H1 (cell line): ENCODE data around the gene BEST1. TPM values are rescaled to one million over a fixed set of nuclear protein-coding genes. Genes with fewer than 3 reads are reported as not detected.

Experiments used
- CREB1 ChIP-seq: IDR thresholded peaks from 2 replicates; pipeline ENCODE4 v1.6.1; 2012; ENCODE audit warnings: inconsistent platforms
- KDM1A ChIP-seq: fragments of 200-600, 300-600 bp; sonication (generic); IDR thresholded peaks from 2 replicates; pipeline ENCODE4 v1.7.1; 2016; ENCODE audit warnings: mild to moderate bottlenecking, low read length, borderline replicate concordance
- SP1 ChIP-seq: IDR thresholded peaks from 2 replicates; pipeline ENCODE4 v1.6.1; 2011; ENCODE audit warnings: low read depth, low read length
- polyA plus RNA-seq, 7 experiments: library from polyadenylated mRNA; depleted of rRNA in 3 of 7; stranded (reverse) in 5 of 7; unstranded in 2 of 7; fragments of >200 nt in 5 of 7; fragments of 200-250 nt in 2 of 7; gene quantifications; 1 replicate in 5 of 7; 2 replicates in 1 of 7; 4 replicates in 1 of 7; pipeline versions ENCODE4 v1.2.1 to v1.2.3, GENCODE V29; 2011 to 2013; ENCODE audit warnings: missing spikeins in 2 of 7, mixed read lengths in 2 of 7
- total RNA-seq: library from RNA; stranded (reverse); fragmentation: NEBNext Ultra II Directional; extraction: Animal tissue kit (Norgen Biotek cat#: 25700); gene quantifications from 2 replicates; pipeline ENCODE4 v1.2.1, GENCODE V29; 2021

Gene BEST1
- total and polyA plus RNA-seq, 2 of the 8 experiments (the other 6 are each of a cell fraction or from before 2014, with no cell fraction given): 0.22 to 0.62 TPM

- TF ChIP-seq CREB1 (no peak), KDM1A (no peak), SP1 (no peak)
- TF ChIP-seq, all 59 proteins: peak for 6
These were observed 18.0 kb downstream of the BEST1 start (continued) for GRCh38 chr11:61967924-61968757.
